ENCODE results near the gene LPP. TPM values are rescaled to one million over a fixed set of nuclear protein-coding genes. Genes with fewer than 3 reads are reported as not detected.

LPP gene
- polyA plus RNA-seq, 3 donors, result 14.1 to 23.2 (median 15.3) TPM

DNA sequence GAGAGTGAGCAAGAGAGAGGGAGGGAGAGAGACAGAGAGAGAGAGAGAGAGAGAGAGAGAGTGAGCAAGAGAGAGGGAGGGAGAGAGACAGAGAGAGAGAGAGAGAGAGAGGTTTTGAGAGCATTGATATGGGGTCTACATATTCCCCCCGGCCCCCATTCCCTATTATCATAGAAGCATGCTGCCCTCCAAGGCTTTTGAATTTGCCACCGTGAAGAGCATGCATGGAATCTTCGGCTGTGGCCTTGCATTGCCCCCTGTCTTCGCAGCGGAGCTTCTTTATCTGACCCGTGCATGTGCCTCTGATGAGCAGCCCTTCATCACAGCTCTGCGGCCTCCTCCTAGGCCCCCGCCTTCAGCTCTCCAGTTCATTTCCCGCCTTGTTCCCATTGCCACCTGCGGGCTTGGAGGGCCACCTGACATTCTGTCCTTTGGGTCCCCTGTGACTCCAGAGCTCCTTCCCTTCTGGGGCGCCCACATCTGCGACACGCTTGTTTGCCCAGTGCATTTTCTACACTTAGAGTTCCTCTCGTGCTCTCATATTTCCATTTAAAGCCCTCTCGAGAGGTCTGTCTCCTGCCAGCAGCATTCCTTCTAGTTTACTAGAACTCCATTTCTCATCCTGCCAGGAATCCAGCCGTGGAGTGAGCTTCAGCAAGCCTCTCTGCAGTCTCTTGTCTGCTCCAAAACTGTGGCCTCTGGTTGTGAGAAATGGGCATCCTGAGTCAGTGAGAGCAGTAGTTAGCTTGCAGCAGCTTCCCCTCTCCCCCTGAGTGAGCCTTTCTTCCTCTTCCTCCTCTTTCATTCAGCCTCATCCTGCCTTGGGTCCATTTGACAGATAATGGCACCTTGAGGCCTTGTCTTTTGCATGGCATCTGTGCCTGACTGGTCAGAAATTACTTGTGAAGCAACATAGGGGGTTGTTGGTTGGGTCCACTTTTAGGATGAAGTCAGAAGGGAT lies 25.3 kb downstream of the LPP start:
- H3K36me3 ChIP-seq (replicated peaks in 1 of 2; ENCODE audit: control insufficient read depth in 1 of 2, insufficient read depth in 2 of 2, low read length in 2 of 2), result peaks cover 0 to 21% of the 10 kb centered on the region in 2 donors
- H3K4me2 ChIP-seq (replicated peaks; ENCODE audit: extremely low read depth, low read length, poor library complexity, severe bottlenecking), result no peak overlapping the region
- no peak for DNase-seq
- Mint-ChIP-seq H3K36me3 (peaks cover 42 to 50% of the 10 kb centered on the region in 2 donors), H3K4me3 (no peak overlapping the region), H3K27me3 (ENCODE audit: low read depth in 3 of 3) (peaks cover 0 to under 1% (median 0%) of the 10 kb centered on the region in 3 donors), H3K27ac (peak overlapping the region in 3 of 7 donors; percentile 2 to 67 (median 44)), H3K4me1 (peaks cover 22% of the 10 kb centered on the region), H3K9me3 (no peaks in the 10 kb centered on the region)
- peaks cover 15% of the 10 kb centered on the region for H4K20me1 ChIP-seq (ENCODE audit: insufficient read depth, low read length)
- peaks cover 6 to 11% of the 10 kb centered on the region in 2 donors for H3K4me1 ChIP-seq (ENCODE audit: control insufficient read depth in 1 of 2, insufficient read depth in 2 of 2, low read length in 2 of 2)
- no peak overlapping the region for H3K4me3 ChIP-seq (replicated peaks in 1 of 3; ENCODE audit: low read depth in 2 of 3, low read length in 3 of 3)
- H3K9me3 ChIP-seq (replicated peaks in 1 of 2; ENCODE audit: control insufficient read depth in 1 of 2, insufficient read depth in 1 of 2, low read length in 2 of 2), result no peaks in the 10 kb centered on the region
- H3K27me3 ChIP-seq (ENCODE audit: control insufficient read depth in 2 of 2, insufficient read depth in 2 of 2, low read length in 2 of 2), result no peaks in the 10 kb centered on the region
- peaks cover 20% of the 10 kb centered on the region for H3K79me2 ChIP-seq (ENCODE audit: insufficient read depth, low read length)
- TF ChIP-seq CTCF (IDR thresholded peaks at IDR 0.05), result no peak
- WGBS (ENCODE audit: insufficient coverage), result 86% methylated on average over 15 of the region's 16 CpGs
- no peak overlapping the region for H3K9ac ChIP-seq (ENCODE audit: insufficient read depth, low read length, poor library complexity, severe bottlenecking)
- no peak overlapping the region for H2AFZ ChIP-seq (ENCODE audit: insufficient read depth, low read depth, low read length, poor library complexity, severe bottlenecking)
- no peak overlapping the region for H3K27ac ChIP-seq (ENCODE audit: low read depth in 1 of 2, low read length in 2 of 2)
- intact Hi-C loops (cut with micrococcal nuclease), result no loop called here

DNA sequence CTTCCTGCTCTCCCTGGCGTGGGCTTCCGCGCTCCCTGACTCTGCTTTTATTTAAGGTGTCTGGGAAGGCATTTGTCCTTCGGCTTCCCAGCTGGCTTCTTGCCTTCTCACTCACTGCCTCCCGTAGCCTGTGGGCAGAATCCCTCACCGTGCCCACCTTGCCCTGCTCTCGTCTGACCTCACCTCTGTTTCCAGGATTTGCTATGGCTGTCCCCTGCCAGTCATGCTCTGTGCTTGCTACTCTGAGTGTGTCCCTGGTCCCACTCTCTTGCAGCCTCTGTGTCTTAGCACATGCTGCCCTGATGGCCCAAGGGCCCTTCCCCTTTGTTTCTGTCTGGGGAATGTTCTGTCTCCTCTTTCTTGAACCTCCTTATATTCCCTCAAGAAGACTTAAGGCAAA lies 26.2 kb downstream of the LPP start:
- Histone ChIP-seq H3K27me3 (ENCODE audit: control insufficient read depth in 2 of 2, insufficient read depth in 2 of 2, low read length in 2 of 2) (no peaks in the 10 kb centered on the region), H4K20me1 (ENCODE audit: insufficient read depth, low read length) (peaks cover 15% of the 10 kb centered on the region), H3K79me2 (ENCODE audit: insufficient read depth, low read length) (peaks cover 20% of the 10 kb centered on the region), H3K36me3 (replicated peaks in 1 of 2; ENCODE audit: control insufficient read depth in 1 of 2, insufficient read depth in 2 of 2, low read length in 2 of 2) (peaks cover 0 to 21% of the 10 kb centered on the region in 2 donors), H2AFZ (ENCODE audit: insufficient read depth, low read depth, low read length, poor library complexity, severe bottlenecking) (no peak overlapping the region), H3K4me3 (replicated peaks in 1 of 3; ENCODE audit: low read depth in 2 of 3, low read length in 3 of 3) (no peak overlapping the region), H3K27ac (ENCODE audit: low read depth in 1 of 2, low read length in 2 of 2) (no peak overlapping the region), H3K4me1 (ENCODE audit: control insufficient read depth in 1 of 2, insufficient read depth in 2 of 2, low read length in 2 of 2) (peaks cover 0 to 3% of the 10 kb centered on the region in 2 donors), H3K4me2 (replicated peaks; ENCODE audit: extremely low read depth, low read length, poor library complexity, severe bottlenecking) (no peak overlapping the region), H3K9ac (ENCODE audit: insufficient read depth, low read length, poor library complexity, severe bottlenecking) (no peak overlapping the region), H3K9me3 (replicated peaks in 1 of 2; ENCODE audit: control insufficient read depth in 1 of 2, insufficient read depth in 1 of 2, low read length in 2 of 2) (no peaks in the 10 kb centered on the region)
- Mint-ChIP-seq H3K9me3 (no peaks in the 10 kb centered on the region), H3K36me3 (peaks cover 42 to 51% of the 10 kb centered on the region in 2 donors), H3K4me1 (peaks cover 18% of the 10 kb centered on the region), H3K27me3 (ENCODE audit: low read depth in 3 of 3) (peaks cover 0 to 2% (median 0%) of the 10 kb centered on the region in 3 donors), H3K27ac (peak overlapping the region in 2 of 7 donors; percentile 22 to 78), H3K4me3 (no peak overlapping the region)
- WGBS (ENCODE audit: insufficient coverage), result 100% methylated on average over 3 of the region's 7 CpGs
- no peak for DNase-seq
- no peak for TF ChIP-seq CTCF (IDR thresholded peaks at IDR 0.05)
- intact Hi-C loops (cut with micrococcal nuclease), result no loop called here

All from CD14-positive monocyte (primary cell).